Fibroblast of skin of left biceps (primary cell): ENCODE data around the gene TMED8.
"Not testable (repeated sequence)": the region's sequence is repeated elsewhere in the genome, so short reads cannot be mapped to it uniquely, and the experiment has no call there.

ENCODE experiments used
- DNase-seq, 2 experiments: peaks; one replicate each; pipeline ENCODE4 v3.0.0-alpha.2; 2013; ENCODE audit warnings: low read depth in 2 of 2

The TMED8 gene

GRCh38 chr14:77376771-77377501 is at the start of gene TMED8, which contains the start of gene SAMD15:
TMED8 (minus strand) TSS chr14:77377094; CDS start chr14:77377053, 41 bp downstream.
SAMD15 (plus strand) TSS chr14:77377379; CDS start chr14:77377419, 40 bp downstream.
- DNase-seq, result peak; percentile 33 to 45

DNA sequence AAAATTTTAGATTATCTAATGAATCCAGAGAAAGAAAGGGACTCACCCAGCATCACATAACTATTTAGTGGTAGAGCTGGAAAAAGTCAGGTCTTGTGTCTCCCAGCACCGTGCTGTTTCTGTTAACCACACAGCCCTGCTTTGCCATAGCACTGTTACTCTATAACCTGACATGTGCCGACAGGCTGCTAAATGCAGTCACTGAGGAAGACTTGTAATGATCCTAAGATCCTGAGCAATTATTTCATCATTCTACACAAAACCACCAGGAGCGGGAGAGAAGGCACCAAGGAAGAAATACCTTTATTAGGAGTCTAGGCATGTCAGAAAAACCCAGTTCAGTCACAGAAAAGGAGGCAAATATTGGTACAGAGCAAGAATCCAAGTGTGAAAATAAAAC is 49.5 kb upstream of the TMED8 start:
- DNase-seq, result no peak

- DNase-seq, result no peak
These were observed 48.0 kb upstream of the TMED8 start for GRCh38 chr14:77424862-77425261.

DNA sequence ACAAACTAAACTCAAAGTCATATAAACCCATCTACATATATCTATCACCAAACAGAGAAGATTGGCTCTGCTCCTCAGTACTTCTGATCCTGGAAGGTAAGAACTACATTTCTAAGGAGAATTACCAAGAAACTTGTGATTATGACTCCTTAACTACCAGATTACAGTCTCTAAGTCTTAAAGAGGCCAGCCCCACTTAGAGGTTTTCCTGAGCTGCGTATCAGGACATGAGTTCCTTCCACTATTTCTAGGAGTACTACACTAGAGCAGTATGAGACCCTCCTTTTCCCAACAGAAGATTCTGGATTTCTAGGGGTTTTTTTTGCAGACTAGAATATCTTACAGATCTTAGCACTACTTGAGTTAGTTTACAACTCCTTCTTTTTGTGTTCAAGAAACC is 46.5 kb upstream of the TMED8 start, which contains the start of gene NOXRED1:
NOXRED1 (minus strand) TSS at position 101 of the 400 bp plus-strand sequence. CDS start 634 bp downstream, outside the sequence.
- DNase-seq, result no peak

GRCh38 chr14:77421201-77421600 is 44.3 kb upstream of the TMED8 start:
- peak; percentile 9 to 12 for DNase-seq

GRCh38 chr14:77416836-77417235 is 39.9 kb upstream of the TMED8 start:
- no peak for DNase-seq

- not testable (repeated sequence) for DNase-seq
These were observed 39.2 kb upstream of the TMED8 start for GRCh38 chr14:77416098-77416497.

DNA sequence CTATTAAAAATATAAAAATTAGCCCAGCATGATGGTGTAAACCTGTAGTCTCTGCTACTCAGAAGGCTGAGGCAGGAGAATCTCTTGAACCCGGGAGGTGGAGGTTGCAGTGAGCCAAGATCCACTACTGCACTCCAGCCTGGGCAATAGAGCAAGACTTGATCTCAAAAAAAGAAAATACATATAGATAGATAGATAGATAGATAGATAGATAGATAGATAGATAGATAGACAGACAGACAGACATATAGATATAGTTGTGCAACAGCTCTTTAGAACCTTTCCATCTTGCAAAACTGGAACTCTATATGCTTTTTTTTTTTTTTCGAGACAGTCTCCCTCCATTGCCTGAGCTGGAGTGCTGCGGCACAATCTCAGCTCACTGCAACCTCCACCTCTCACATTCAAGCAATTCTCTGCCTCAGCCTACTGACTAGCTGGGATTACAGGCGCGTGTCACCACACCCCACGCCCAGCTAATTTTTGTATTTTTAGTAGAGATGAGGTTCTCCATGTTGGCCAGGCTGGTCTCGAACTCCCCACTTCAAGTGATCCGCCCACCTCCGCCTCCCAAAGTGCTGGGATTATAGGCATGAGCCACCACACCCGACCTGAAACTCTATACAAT is 38.6 kb upstream of the TMED8 start:
- not testable (repeated sequence) for DNase-seq

DNA sequence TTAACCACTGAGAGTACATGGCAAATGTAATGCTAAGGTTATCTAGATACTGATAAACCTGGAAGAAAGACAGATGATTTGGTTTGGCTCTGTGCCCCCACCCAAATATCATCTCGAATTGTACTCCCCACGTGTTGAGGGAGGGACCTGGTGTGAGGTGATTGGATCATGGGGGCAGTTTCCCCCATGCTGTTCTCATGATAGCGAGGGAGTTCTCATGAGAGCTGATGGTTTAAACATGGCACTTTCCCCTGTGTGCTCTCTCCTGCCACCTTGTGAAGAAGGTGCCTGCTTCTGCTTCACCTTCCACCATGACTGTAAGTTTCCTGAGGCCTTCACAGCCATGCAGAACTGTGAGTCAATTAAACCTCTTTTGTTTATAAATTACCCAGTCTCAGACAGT is 32.2 kb upstream of the TMED8 start:
- no peak for DNase-seq

GRCh38 chr14:77407158-77407557 is 30.3 kb upstream of the TMED8 start:
- no peak for DNase-seq

- DNase-seq, result no peak
These were observed 29.8 kb upstream of the TMED8 start for GRCh38 chr14:77406718-77407117.

- no peak for DNase-seq
These were observed 29.2 kb upstream of the TMED8 start for GRCh38 chr14:77406086-77406485.

GRCh38 chr14:77403768-77404167 is 26.9 kb upstream of the TMED8 start:
- no peak for DNase-seq

DNA sequence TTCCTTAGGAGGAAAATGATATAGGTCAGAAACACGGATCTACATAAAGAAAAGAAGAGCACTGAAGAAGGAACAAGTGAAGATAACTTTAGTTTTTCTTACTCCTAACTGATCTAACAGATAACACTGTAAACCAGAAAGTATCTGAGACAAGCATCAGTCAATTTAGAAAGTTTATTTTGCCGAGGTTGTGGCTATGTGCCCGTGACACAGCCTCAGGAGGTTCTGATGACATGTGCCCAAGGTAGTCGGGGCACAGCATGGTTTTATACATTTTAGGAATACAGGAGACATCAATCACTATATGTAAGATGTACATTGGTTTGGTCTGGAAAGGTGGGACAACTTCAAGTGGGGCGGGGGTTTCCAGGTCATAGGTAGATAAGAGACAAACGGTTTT is 23.3 kb upstream of the TMED8 start:
- DNase-seq, result no peak

DNA sequence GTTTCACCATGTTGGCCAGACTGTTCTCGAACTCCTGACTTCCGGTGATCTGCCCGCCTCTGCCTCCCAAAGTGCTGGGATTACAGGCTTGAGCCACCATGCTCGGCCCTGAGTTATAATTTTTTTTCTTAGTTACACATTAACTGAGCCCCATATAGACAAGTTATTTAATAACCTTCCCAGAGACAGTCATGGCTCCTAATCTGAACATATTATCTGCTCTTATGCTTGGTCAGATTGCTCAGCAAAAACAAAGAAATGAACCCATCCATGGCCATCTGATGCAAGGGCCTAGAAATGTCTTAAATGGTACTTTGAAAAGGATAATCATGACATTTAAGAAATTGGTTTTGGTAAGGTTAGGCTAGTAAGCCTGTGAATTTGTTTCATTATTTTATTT is 13.3 kb upstream of the TMED8 start:
- DNase-seq, result no peak

- DNase-seq, result no peak
These were observed 1.8 kb upstream of the TMED8 start for GRCh38 chr14:77378701-77379100.

DNA sequence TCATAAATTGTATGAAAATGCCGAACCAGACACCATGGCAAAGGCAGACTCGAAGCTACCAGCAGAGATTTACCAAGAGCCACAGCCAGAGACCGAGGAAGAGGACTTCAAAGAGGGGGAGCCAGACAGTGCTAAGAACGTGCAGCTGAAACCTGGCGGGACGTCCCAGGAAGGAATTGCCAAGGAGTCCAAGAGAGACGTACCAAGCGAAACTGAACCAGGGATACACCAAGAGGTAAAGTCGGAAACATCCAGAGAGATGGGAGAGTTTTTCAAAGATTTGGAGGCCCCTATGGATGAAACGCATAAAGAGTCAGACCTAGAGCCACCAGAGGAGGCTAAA is 579 bp upstream of the TMED8 start:
- DNase-seq, result no peak

DNA sequence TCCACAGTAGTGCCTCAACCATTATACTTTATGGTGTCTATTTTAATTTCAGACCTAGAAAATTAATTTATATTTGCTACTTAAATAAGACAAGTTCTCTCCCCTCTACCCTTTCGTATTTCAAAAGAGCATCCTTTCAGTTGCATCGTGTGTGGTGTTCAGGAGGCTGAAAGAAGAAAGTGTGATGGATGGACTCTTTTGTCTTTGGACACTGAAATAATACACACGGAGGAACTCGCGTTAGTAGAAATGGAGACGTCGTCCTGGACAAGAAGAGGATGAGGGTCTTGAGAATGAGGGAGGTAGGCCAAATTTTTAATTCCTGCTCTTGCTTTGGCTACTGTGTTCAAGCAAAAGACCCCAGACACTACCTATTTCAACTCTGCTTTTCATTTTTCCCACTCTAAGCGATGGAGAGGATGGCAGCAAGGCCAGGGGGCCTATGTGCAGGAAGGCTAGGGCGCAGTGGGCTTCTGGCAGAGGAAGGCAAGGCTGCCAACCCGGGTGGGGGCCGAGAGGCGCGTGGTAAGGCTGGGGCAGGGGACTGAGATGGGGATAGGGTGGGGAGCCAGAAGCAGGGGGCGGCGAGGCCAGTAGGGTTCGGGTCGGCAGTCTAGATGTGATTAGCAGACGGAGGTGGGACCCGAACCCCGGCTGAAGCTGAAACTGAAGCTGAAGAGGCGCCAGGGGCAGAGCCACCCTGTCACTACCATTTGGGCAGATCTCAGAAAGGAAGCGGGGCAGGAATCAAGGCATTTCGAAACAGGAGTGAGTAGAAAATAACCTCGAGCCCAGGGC is 722 bp downstream of the TMED8 start:
- no peak for DNase-seq

- no peak for DNase-seq
These were observed 1.5 kb downstream of the TMED8 start for GRCh38 chr14:77375164-77375950.

DNA sequence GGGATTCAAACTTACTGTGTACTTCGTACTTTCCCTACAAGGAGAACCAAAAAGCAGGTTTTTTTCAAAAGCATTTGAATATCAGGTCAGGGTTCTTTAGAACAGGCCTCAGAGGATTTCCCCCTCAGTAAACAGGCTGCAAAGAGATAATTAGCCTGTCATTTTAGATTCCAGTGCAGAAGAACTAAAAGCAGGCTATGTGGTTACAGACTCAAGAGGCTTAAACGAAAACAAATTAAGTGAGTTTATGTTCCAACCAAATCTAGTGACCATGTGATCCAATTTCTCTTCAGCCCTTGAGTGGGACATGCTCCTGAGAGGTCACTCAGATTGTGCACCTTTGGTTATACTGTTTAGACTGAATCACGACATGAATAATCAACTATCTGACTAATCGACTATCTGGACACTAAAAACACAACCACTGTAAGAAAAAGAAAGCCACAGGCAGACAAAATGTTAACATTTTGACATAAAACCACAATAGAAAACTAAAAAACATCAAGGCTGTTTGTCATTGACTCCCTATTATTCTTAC is 4.5 kb downstream of the TMED8 start:
- no peak for DNase-seq

DNA sequence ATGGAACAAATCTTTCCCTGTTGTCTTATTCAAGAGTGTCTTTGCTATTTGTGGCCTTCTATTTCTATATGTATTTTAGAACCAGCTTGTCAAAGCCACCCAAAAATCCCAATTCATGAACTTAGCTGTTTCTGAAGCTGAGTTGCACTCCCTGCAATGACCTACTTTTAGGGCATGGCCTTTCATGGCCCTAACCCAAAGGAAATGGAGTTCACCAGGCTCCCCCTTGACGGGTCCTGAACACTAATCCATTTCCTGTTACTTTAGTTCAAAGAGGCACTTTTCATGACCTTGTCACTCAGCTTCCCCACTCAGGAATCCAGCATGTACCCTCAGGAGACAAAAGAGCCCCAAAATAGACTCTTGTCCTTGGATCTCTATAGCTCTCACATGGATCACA is 7.6 kb downstream of the TMED8 start:
- DNase-seq, result no peak
